GM19395 (cell line): ENCODE measurements around the gene ADCY9.
"Not testable (repeated sequence)": the region's sequence is repeated elsewhere in the genome, so short reads cannot be mapped to it uniquely, and the experiment has no call there.

ENCODE experiments used
- ATAC-seq: cut with Tn5 transposase; IDR thresholded peaks from one replicate; pipeline ENCODE4 v1.9.1; 2021; ENCODE audit warnings: mild to moderate bottlenecking, moderate library complexity; ENCODE audit not compliant: unreplicated experiment

ADCY9 gene

GRCh38 chr16:3983081-3983520 is 133.1 kb downstream of the ADCY9 start:
- ATAC-seq = no peak

GRCh38 chr16:3982216-3982615 is 134.0 kb downstream of the ADCY9 start:
- no peak for ATAC-seq

GRCh38 chr16:3980253-3981111 is 135.8 kb downstream of the ADCY9 start:
- no peak for ATAC-seq

GRCh38 chr16:3979518-3979917 is 136.7 kb downstream of the ADCY9 start:
- ATAC-seq = no peak

- no peak for ATAC-seq
These were observed 137.2 kb downstream of the ADCY9 start for GRCh38 chr16:3979070-3979469.

GRCh38 chr16:3977376-3977775 is 138.9 kb downstream of the ADCY9 start:
- no peak for ATAC-seq

- no peak for ATAC-seq
These were observed 141.5 kb downstream of the ADCY9 start for GRCh38 chr16:3974751-3975150.

GRCh38 chr16:3971706-3972105 is 144.5 kb downstream of the ADCY9 start:
- ATAC-seq = no peak

GRCh38 chr16:3971261-3971660 is 145.0 kb downstream of the ADCY9 start:
- no peak for ATAC-seq

GRCh38 chr16:3968551-3968950 is 147.7 kb downstream of the ADCY9 start:
- no peak for ATAC-seq

- ATAC-seq = no peak
These were observed 149.6 kb downstream of the ADCY9 start for GRCh38 chr16:3966681-3967080.

- ATAC-seq = no peak
These were observed 150.3 kb downstream of the ADCY9 start for GRCh38 chr16:3965781-3966582.

- no peak for ATAC-seq
These were observed 150.9 kb downstream of the ADCY9 start for GRCh38 chr16:3965306-3965705.

GRCh38 chr16:3964686-3965290 is 151.5 kb downstream of the ADCY9 start:
- no peak for ATAC-seq

GRCh38 chr16:3963886-3964685 is 152.2 kb downstream of the ADCY9 start:
- no peak for ATAC-seq

GRCh38 chr16:3963203-3963602 is 153.0 kb downstream of the ADCY9 start:
- ATAC-seq = no peak

GRCh38 chr16:3961449-3961849 is 154.8 kb downstream of the ADCY9 start:
- ATAC-seq = no peak

- not testable (repeated sequence) for ATAC-seq
These were observed 156.2 kb downstream of the ADCY9 start for GRCh38 chr16:3959926-3960590.

- ATAC-seq = no peak
These were observed 157.1 kb downstream of the ADCY9 start for GRCh38 chr16:3959148-3959547.

- no peak for ATAC-seq
These were observed 158.8 kb downstream of the ADCY9 start for GRCh38 chr16:3957344-3957980.
